ENCODE results near the gene PDZRN3. TPM values are rescaled to one million over a fixed set of nuclear protein-coding genes. Genes with fewer than 3 reads are reported as not detected.

The PDZRN3 gene
- total RNA-seq, 1 experiment from 2014 or later, result not detected

GRCh38 chr3:73490453-73491286 lies 134.1 kb downstream of the PDZRN3 start:
- DNase-seq, result no peak
- TF ChIP-seq EZH2 (IDR thresholded peaks at IDR 0.05; ENCODE audit: low read depth) (no peak), CTCF (conservative IDR thresholded peaks at IDR 0.05) (no peak)
- ChIA-PET POLR2A (ENCODE audit: unreplicated experiment) (no interaction called here), CTCF (no interaction called here)
- H3K4me1 ChIP-seq (replicated peaks; ENCODE audit: insufficient read depth), result no peaks in the 10 kb centered on the region
- no peak overlapping the region for H3K4me3 ChIP-seq
- H3K27me3 ChIP-seq (ENCODE audit: insufficient read depth, low read depth), result no peaks in the 10 kb centered on the region
- H2AFZ ChIP-seq, result no peak overlapping the region
- H3F3A ChIP-seq (ENCODE audit: insufficient read depth, low read depth), result no peaks in the 10 kb centered on the region
- H3K36me3 ChIP-seq (ENCODE audit: low read depth), result no peaks in the 10 kb centered on the region
- intact Hi-C loops (cut with micrococcal nuclease; ENCODE audit: unreplicated experiment), result no loop called here
- no peaks in the 10 kb centered on the region for H3K79me2 ChIP-seq (ENCODE audit: low read depth)
- no peaks in the 10 kb centered on the region for H4K20me1 ChIP-seq (ENCODE audit: insufficient read depth)
- no peaks in the 10 kb centered on the region for H3K9me2 ChIP-seq (ENCODE audit: insufficient read depth)
- no peak overlapping the region for H3K27ac ChIP-seq
- H3K4me2 ChIP-seq, result no peak overlapping the region
- no peaks in the 10 kb centered on the region for H3K9me3 ChIP-seq (ENCODE audit: insufficient read depth, low read depth)
- BruUV-seq (replicated peaks), result no TSS peak

- no peak overlapping the region for H2AFZ ChIP-seq
- no peak for DNase-seq
- no peaks in the 10 kb centered on the region for H4K20me1 ChIP-seq (ENCODE audit: insufficient read depth)
- ChIA-PET POLR2A (ENCODE audit: unreplicated experiment) (no interaction called here), CTCF (no interaction called here)
- no peak overlapping the region for H3K27ac ChIP-seq
- TF ChIP-seq CTCF (conservative IDR thresholded peaks at IDR 0.05) (no peak), EZH2 (IDR thresholded peaks at IDR 0.05; ENCODE audit: low read depth) (no peak)
- no peaks in the 10 kb centered on the region for H3K36me3 ChIP-seq (ENCODE audit: low read depth)
- intact Hi-C loops (cut with micrococcal nuclease; ENCODE audit: unreplicated experiment), result no loop called here
- H3K4me2 ChIP-seq, result no peak overlapping the region
- no peaks in the 10 kb centered on the region for H3K79me2 ChIP-seq (ENCODE audit: low read depth)
- H3K9me2 ChIP-seq (ENCODE audit: insufficient read depth), result no peaks in the 10 kb centered on the region
- H3K4me1 ChIP-seq (replicated peaks; ENCODE audit: insufficient read depth), result no peaks in the 10 kb centered on the region
- H3K9me3 ChIP-seq (ENCODE audit: insufficient read depth, low read depth), result no peaks in the 10 kb centered on the region
- no peak overlapping the region for H3K4me3 ChIP-seq
- no peaks in the 10 kb centered on the region for H3F3A ChIP-seq (ENCODE audit: insufficient read depth, low read depth)
- no TSS peak for BruUV-seq (replicated peaks)
- H3K27me3 ChIP-seq (ENCODE audit: insufficient read depth, low read depth), result peaks cover 15% of the 10 kb centered on the region; the same call in 1 of the 2 replicates
These were observed 138.8 kb downstream of the PDZRN3 start for GRCh38 chr3:73485877-73486330.

- intact Hi-C loops (cut with micrococcal nuclease; ENCODE audit: unreplicated experiment), result no loop called here
- no peak overlapping the region for H3K4me2 ChIP-seq
- no peaks in the 10 kb centered on the region for H3K79me2 ChIP-seq (ENCODE audit: low read depth)
- no peaks in the 10 kb centered on the region for H3K9me2 ChIP-seq (ENCODE audit: insufficient read depth)
- H3F3A ChIP-seq (ENCODE audit: insufficient read depth, low read depth), result no peaks in the 10 kb centered on the region
- H3K9me3 ChIP-seq (ENCODE audit: insufficient read depth, low read depth), result no peaks in the 10 kb centered on the region
- H3K36me3 ChIP-seq (ENCODE audit: low read depth), result no peaks in the 10 kb centered on the region
- peaks cover 15% of the 10 kb centered on the region; the same call in 1 of the 2 replicates for H3K27me3 ChIP-seq (ENCODE audit: insufficient read depth, low read depth)
- DNase-seq, result no peak
- CTCF ChIA-PET, result no interaction called here
- BruUV-seq (replicated peaks), result no TSS peak
- H3K4me3 ChIP-seq, result no peak overlapping the region
- no peaks in the 10 kb centered on the region for H3K4me1 ChIP-seq (replicated peaks; ENCODE audit: insufficient read depth)
- no peak overlapping the region for H2AFZ ChIP-seq
- TF ChIP-seq CTCF (conservative IDR thresholded peaks at IDR 0.05) (no peak), EZH2 (IDR thresholded peaks at IDR 0.05; ENCODE audit: low read depth) (no peak)
- POLR2A ChIA-PET (ENCODE audit: unreplicated experiment), result no interaction called here
- H4K20me1 ChIP-seq (ENCODE audit: insufficient read depth), result no peaks in the 10 kb centered on the region
- no peak overlapping the region for H3K27ac ChIP-seq
These were observed 140.0 kb downstream of the PDZRN3 start for GRCh38 chr3:73484656-73485248.

Measured in PC-9 (cell line).